Activated CD4-positive, CD25-positive, alpha-beta regulatory T cell treated with anti-CD3 and anti-CD28 coated beads, Interleukin-2, amount 50 U/mL, for 72 hours (primary cell): ENCODE results near the gene PLEKHG4.
A peak's percentile ranks its signal among the peaks of the same experiment; 100 is the strongest.

Experiments
- DNase-seq: peaks from one replicate; pipeline ENCODE4 v3.0.0; 2021

The PLEKHG4 gene

GRCh38 chr16:67279296-67280089, at the start of gene PLEKHG4:
Gene PLEKHG4 (plus strand): TSS chr16:67279532. CDS start chr16:67280045, 513 bp downstream.
- peak; percentile 84 for DNase-seq

GRCh38 chr16:67229906-67230808, 49.2 kb upstream of the PLEKHG4 start:
- no peak for DNase-seq

GRCh38 chr16:67230809-67231660, 48.3 kb upstream of the PLEKHG4 start:
- DNase-seq = no peak

- DNase-seq = no peak
Observed at GRCh38 chr16:67233596-67233995, 45.7 kb upstream of the PLEKHG4 start.

GRCh38 chr16:67234180-67234597, 45.1 kb upstream of the PLEKHG4 start:
- DNase-seq = no peak

- no peak for DNase-seq
Observed at GRCh38 chr16:67235816-67236562, 43.3 kb upstream of the PLEKHG4 start.

- peak; percentile 83 for DNase-seq
Observed at GRCh38 chr16:67236563-67237395, 42.6 kb upstream of the PLEKHG4 start.

- no peak for DNase-seq
Observed at GRCh38 chr16:67237396-67238277, 41.7 kb upstream of the PLEKHG4 start.

GRCh38 chr16:67238278-67238575, 41.1 kb upstream of the PLEKHG4 start:
- DNase-seq = no peak

GRCh38 chr16:67238806-67239470, 40.4 kb upstream of the PLEKHG4 start:
- DNase-seq = no peak

GRCh38 chr16:67240506-67240905, 38.8 kb upstream of the PLEKHG4 start:
- DNase-seq = no peak

- no peak for DNase-seq
Observed at GRCh38 chr16:67241008-67241900, 38.1 kb upstream of the PLEKHG4 start.

GRCh38 chr16:67242138-67242730, 37.1 kb upstream of the PLEKHG4 start:
- DNase-seq = no peak

- no peak for DNase-seq
Observed at GRCh38 chr16:67243481-67243880, 35.9 kb upstream of the PLEKHG4 start.

GRCh38 chr16:67244387-67245185, 34.7 kb upstream of the PLEKHG4 start:
- DNase-seq = peak; percentile 67

- DNase-seq = no peak
Observed at GRCh38 chr16:67245186-67245585, 34.1 kb upstream of the PLEKHG4 start.

- DNase-seq = no peak
Observed at GRCh38 chr16:67245674-67246080, 33.7 kb upstream of the PLEKHG4 start.
